GM12873 (cell line): ENCODE results near the gene SLX9.

Experiments
- CTCF ChIP-seq: IDR thresholded peaks from 2 replicates; pipeline ENCODE4 v1.5.1; 2012; ENCODE audit warnings: low read depth, mild to moderate bottlenecking, moderate library complexity, low read length, control low read depth; ENCODE audit not compliant: insufficient read depth; ENCODE audit errors: missing control alignments

The SLX9 gene

DNA sequence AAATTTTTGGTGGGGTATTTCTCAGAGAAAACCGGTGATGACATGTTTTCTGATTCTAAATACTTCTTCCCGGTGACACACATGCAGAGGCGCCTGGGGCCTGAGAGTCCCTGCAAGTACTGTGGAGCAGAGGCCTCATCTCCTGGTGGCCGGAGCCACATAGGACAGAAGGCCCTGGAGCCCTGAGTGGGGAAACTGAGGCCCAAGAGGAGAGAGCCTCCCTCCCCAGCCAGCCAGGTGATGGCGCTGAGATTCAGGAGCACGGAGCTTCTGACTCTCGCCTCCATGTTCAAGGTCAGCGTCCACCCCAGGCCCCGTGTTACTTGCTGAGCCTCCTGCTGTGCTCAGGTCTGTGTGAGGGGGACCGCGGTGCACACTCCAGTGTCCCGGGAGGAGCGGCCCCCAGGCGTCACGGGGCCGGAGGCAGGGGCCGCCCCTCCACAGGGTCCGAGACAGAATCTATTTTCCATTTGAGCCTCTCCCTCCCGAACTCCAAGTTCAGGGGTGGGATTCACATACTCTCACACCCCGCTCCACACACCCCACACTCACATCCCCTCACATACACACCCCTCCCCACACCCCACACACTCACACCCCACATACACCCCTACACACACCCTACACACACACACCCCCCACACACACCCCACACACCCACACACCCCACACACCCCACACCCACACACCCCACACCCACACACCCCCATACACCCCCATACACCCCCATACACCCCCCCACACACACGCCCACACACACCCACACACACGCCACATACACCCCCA is 43.8 kb downstream of the SLX9 start:
- TF ChIP-seq CTCF: no peak

- TF ChIP-seq CTCF: no peak
Measured at GRCh38 chr21:44984428-44984791, 44.6 kb downstream of the SLX9 start.

GRCh38 chr21:44984792-44985440 is 45.1 kb downstream of the SLX9 start:
- TF ChIP-seq CTCF: no peak

DNA sequence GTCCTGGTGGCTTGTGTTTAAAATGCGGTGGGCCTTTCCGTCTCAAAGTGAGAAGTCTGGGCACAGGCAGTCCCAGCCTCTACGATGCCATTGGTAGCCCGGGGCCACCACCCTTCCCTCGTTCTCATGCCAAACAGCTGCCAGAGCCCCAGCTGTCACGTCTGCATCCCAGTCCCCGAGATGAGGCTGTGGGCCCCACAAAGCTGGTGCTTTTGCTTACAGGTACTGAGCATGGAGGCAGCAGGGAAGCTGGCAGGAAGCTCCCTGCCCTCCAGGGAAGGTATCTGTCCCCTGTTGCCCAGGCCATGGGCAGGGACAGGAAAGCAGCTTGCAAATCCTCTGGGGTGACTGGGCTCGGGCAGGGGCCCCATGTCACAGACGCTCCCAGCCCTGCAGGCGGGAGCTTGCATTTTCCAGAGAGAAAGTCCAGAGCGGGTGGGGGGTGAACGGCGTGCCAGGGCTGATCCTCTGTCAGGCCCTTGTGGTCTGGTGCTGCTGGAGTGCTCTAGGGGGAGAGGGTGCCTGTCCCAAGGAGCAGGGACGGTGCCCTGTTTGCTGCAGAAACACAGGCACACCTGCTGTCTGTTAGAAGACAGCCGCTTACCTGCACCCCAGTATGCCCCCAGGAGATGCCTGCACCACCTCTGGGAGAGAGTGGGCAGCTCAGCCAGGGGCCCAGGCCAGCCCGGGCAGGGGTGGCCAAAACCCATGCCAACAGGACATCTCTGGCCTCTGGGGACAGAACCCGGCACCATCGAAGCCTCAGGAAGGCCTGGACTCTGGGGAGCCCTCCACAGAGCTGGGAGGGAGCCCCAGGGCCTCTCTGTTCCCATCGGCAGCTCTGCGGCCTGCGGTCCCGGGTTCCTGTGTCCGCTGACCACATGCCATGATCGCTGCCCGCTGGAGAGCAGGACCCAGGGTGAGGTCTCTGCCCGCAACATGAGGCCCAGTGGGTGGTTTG is 45.9 kb downstream of the SLX9 start:
- no peak for TF ChIP-seq CTCF

- TF ChIP-seq CTCF: no peak
Measured at GRCh38 chr21:44986471-44987291, 46.9 kb downstream of the SLX9 start.

- TF ChIP-seq CTCF: no peak
Measured at GRCh38 chr21:44987301-44987885, 47.6 kb downstream of the SLX9 start.
